ENCODE results near the gene CDKN2AIP. TPM values are rescaled to one million over a fixed set of nuclear protein-coding genes. Genes with fewer than 3 reads are reported as not detected.

CDKN2AIP gene
- total RNA-seq, 1 donor from 2014 or later = 29.7 TPM

- TF ChIP-seq CTCF (conservative IDR thresholded peaks at IDR 0.05) = no peak
- Mint-ChIP-seq H3K27ac (peak overlapping the region; percentile 100), H3K4me1 (ENCODE audit: unreplicated experiment) (peaks cover 18% of the 10 kb centered on the region), H3K4me3 (peak overlapping the region; percentile 87), H3K36me3 (no peaks in the 10 kb centered on the region), H3K9me3 (no peaks in the 10 kb centered on the region), H3K27me3 (no peaks in the 10 kb centered on the region)
- no peak for DNase-seq (ENCODE audit: extremely low spot score, unreplicated experiment)
These were observed 35.0 kb upstream of the CDKN2AIP start for GRCh38 chr4:183409483-183409882.

DNA sequence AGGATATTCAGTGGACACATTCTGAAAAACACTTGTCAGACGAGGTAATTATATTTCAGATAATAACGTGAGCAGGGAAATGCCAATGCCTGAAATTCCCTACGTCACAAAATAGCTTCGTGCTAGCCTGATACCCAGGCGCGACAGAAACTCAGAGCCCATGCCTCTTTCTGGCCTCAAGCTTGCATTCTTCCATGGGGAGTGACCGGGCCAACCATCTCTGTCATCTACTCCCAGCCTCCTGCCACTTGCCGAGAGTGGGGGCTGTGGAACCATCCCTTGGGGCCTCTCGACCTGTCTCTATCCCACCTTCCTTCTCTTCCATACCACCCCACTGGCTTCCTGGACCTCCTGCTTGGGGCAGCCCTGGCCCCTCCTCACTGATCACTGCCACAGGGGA, 34.5 kb upstream of the CDKN2AIP start:
- TF ChIP-seq CTCF (conservative IDR thresholded peaks at IDR 0.05) = no peak

GRCh38 chr4:183411291-183411861, 33.1 kb upstream of the CDKN2AIP start:
- Mint-ChIP-seq H3K27ac (peak overlapping the region; percentile 100), H3K4me3 (no peak overlapping the region), H3K36me3 (no peaks in the 10 kb centered on the region), H3K4me1 (ENCODE audit: unreplicated experiment) (peaks cover 18% of the 10 kb centered on the region), H3K9me3 (no peaks in the 10 kb centered on the region), H3K27me3 (no peaks in the 10 kb centered on the region)
- no peak for DNase-seq (ENCODE audit: extremely low spot score, unreplicated experiment)
- TF ChIP-seq CTCF (conservative IDR thresholded peaks at IDR 0.05) = no peak

More for the DNA sequence above, 34.5 kb upstream of the CDKN2AIP start:
- Mint-ChIP-seq H3K36me3 (no peaks in the 10 kb centered on the region), H3K27ac (peak overlapping the region; percentile 100), H3K4me1 (ENCODE audit: unreplicated experiment) (peaks cover 18% of the 10 kb centered on the region), H3K27me3 (no peaks in the 10 kb centered on the region), H3K4me3 (peak overlapping the region; percentile 87), H3K9me3 (no peaks in the 10 kb centered on the region)
- no peak for DNase-seq (ENCODE audit: extremely low spot score, unreplicated experiment)

GRCh38 chr4:183412821-183413220, 31.6 kb upstream of the CDKN2AIP start:
- H3K36me3 Mint-ChIP-seq = no peaks in the 10 kb centered on the region
- H3K27ac Mint-ChIP-seq = peak overlapping the region; percentile 21
- no peaks in the 10 kb centered on the region for H3K27me3 Mint-ChIP-seq
- peaks cover 27% of the 10 kb centered on the region for H3K4me1 Mint-ChIP-seq (ENCODE audit: unreplicated experiment)
- no peaks in the 10 kb centered on the region for H3K9me3 Mint-ChIP-seq
- no peak for TF ChIP-seq CTCF (conservative IDR thresholded peaks at IDR 0.05)
- H3K4me3 Mint-ChIP-seq = no peak overlapping the region
- DNase-seq (ENCODE audit: extremely low spot score, unreplicated experiment) = no peak

DNA sequence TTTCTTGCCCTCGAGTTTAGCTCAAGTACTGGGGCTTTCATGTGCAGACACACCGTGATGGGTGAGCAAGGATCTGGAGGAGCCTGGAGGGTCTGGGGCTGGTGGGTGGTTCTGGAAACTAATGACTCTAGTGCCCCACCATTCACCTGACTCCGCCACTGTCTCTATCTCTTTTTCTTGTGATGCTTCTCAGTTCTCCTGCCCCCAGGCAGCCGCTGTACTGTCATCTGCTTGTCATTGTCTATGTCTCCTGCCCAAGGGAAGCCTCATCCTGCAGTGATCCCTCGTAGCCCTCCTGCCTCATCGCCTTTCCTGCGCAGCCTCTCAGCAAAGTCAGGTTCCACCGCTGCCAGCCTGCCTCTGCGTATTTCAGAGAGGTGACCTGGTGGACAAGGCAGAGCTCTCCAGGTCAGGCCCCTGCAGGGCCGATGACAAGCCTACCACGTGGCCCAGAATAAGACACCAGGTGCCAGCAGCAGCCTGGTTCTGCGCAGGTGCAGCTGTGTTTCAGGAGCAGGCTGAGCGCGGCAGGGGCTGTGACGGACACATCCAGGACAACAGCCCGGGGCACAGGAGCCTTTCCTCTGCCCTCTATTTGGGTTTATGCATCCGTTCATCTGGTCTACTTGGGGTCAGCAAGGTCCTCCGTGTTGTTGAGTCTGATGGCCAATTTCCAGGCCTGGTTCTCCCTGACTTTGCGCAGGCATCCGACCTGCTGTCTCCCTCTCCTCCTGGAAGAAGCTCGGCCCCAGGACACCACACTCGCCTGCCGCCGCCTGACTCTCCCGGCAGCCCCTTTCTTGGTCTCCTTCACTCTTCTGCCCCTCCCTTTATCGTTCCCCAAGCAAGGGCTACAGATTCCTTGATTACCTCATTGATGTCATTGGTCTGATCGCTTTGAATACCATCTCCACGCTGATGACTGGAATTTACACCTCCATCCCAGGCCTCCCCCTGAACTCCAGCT, 30.9 kb upstream of the CDKN2AIP start:
- peak overlapping the region; percentile 21 for H3K27ac Mint-ChIP-seq
- no peak overlapping the region for H3K4me3 Mint-ChIP-seq
- no peaks in the 10 kb centered on the region for H3K36me3 Mint-ChIP-seq
- peaks cover 27% of the 10 kb centered on the region for H3K4me1 Mint-ChIP-seq (ENCODE audit: unreplicated experiment)
- no peak for TF ChIP-seq CTCF (conservative IDR thresholded peaks at IDR 0.05)
- H3K9me3 Mint-ChIP-seq = no peaks in the 10 kb centered on the region
- H3K27me3 Mint-ChIP-seq = no peaks in the 10 kb centered on the region
- no peak for DNase-seq (ENCODE audit: extremely low spot score, unreplicated experiment)
